Medulla oblongata (tissue), 1 donor: ENCODE measurements around the gene GPER1.

Experiments used
- DNase-seq: peaks from one replicate; pipeline ENCODE4 v3.0.0-alpha.2; 2015; ENCODE audit errors: extremely low spot score

Gene GPER1

DNA sequence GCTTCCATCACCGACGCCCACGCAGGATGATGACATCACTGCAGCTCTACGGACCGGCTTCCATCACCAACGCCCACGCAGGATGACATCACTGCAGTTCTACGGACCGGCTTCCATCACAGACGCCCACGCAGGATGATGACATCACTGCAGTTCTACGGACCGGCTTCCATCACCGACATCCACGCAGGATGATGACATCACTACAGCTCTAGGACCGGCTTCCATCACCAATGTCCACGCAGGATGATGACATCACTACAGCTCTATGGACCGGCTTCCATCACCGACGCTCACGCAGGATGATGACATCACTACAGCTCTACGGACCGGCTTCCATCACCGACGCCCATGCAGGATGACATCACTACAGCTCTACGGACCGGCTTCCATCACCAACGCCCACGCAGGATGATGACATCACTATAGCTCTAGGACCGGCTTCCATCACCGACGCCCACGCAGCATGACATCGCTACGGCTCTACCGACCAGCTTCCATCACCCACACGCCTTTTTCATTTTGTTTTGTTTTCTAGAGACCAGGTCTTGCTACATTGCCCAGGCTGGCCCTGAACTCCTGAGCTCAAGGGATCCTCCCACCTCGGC is 29.5 kb downstream of the GPER1 start:
- DNase-seq: no peak

- no peak for DNase-seq
Measured at GRCh38 chr7:1119201-1119600, 31.3 kb downstream of the GPER1 start.

GRCh38 chr7:1120791-1121190 is 32.9 kb downstream of the GPER1 start:
- DNase-seq: no peak

- no peak for DNase-seq
Measured at GRCh38 chr7:1121476-1121875, 33.6 kb downstream of the GPER1 start.

DNA sequence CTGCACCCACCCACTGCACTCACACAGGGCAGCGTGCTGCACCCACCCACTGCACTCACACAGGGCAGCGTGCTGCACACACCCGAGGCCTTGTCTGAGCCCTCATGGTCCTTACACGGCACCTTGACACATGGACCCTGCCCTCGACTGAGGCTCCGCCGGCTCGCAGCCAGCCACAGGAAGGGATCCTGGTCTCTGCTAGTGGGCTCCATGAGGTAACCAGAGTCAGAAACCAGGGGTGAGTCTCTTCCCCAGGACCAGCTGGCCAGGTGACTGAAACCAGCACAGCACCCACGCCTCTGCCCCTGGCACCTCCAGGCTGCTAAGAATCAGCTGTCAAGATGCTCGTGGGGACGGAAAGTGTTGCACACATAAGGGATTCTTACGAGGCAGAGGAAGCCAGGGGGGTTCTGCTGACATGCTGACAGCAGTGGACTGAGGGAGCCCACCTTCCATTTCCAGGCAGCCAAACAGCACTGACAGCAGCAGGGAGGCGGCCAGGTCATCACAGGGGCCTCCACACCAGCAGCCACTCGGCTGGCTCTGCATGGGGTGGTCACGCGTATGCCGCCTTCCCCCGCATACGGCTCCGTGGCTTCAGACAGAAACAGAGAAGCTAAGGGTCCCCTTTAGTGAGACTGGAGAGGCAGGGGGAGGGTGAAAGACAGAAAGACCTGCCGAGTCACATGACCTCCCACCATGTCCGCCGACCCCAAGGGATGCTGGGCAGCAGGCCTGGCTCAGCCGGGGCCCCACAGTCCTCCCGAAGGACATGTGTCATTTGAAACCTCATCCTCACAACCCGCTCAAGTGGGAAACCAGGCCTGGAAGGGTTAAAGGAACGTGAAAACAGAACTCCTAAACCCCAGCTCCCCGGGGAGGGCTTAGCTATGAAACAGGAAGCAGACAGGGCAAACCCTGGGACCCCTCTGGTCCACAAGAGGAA is 34.2 kb downstream of the GPER1 start:
- DNase-seq: no peak

- no peak for DNase-seq
Measured at GRCh38 chr7:1122832-1123501, 35.1 kb downstream of the GPER1 start.

DNA sequence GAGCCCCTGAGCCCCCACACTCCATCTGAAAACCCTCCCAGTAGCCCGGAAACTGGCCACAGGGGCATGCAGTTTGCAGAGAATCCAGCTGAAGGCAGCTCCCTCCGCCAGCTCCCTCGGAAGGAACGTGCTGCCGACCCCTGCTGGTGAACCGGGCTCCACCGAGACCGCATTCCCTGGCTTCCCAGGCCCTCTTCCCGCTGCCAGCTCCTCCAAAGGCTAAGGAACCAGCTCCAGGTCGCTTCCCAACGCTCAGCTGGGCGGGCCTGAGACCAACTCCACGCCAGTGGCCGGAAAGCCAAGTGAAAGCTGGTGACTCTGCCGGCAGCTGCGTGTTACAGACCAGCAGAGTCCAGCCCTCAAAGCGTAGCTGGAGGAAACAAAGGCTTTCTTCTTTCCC is 35.8 kb downstream of the GPER1 start:
- DNase-seq: peak; percentile 86

- DNase-seq: peak; percentile 47
Measured at GRCh38 chr7:1124164-1124563, 36.3 kb downstream of the GPER1 start.

DNA sequence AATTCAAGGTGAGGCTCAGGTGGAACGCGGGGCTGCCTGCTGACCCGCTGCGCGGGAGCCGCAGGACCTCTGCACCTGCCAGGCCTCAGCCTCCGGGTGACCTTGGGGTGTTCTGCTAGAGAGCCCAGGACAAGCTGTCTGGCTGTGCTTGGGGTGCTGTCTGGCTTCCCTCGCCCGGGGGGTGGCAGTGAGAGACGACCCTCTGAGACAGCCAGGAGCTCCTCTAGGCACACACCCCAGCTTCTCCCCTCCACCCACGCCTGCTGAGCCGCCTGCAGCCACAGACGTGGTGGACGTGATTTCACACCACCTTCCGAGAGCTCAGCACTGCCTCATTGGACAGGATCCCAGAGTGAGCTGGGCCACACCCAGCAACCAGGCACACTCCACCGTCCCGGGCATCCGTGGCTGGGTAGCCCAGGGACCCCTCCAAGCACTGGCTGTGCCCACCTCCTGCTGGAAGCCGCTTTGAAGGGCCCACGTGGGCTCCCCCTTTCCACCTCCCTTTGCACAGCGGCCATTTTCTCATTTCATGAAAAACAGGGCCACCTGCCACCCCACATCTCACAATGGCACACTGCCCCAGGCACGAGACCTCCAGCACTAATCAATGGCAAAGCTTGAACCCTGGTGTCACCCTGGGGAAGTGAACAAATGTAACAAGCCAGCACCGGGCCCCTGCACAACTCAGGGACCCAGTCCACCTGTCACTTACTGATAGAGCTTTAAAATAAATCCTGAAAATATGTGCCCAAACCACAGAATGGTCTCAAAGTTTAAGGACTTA is 37.1 kb downstream of the GPER1 start:
- no peak for DNase-seq

- DNase-seq: no peak
Measured at GRCh38 chr7:1125603-1125969, 37.7 kb downstream of the GPER1 start.

GRCh38 chr7:1127001-1127400 is 39.1 kb downstream of the GPER1 start:
- no peak for DNase-seq

- DNase-seq: no peak
Measured at GRCh38 chr7:1129431-1129830, 41.5 kb downstream of the GPER1 start.

- no peak for DNase-seq
Measured at GRCh38 chr7:1130021-1130990, 42.4 kb downstream of the GPER1 start.

DNA sequence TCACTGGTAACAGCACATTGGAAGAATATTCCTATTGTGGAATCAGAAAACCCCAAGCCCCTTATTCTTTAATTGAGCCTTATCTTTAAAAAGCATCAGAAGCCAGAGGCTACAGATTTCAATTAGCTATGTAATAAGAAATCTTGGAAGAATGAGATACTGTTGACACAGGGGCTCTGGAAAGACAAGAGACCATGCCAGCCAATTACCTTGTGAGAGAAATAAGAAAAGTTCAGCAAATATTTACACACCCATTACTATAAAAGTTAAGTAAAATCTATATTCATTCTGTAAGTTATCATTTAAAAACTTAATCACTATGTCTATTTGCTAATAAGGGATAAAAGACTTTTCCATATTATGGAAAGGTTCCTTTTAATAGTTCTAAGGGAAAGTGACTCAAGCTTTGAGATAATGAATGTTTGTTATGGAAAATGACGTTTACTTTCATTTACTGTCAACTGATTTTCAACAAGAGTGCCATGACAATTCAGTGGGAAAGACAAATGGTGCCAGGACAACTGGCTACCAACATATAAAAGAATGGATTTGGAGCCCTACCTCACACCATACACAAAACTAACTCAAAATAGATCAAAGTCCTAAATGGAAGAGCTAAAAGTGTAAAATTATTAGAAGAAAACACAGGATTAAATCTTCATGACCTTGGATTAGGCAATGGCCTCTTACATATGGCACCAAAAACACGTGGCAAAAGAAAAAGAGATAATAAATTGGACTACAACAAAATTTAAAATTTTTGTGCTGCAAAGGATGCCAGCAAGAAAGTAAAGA is 43.8 kb downstream of the GPER1 start:
- DNase-seq: no peak

DNA sequence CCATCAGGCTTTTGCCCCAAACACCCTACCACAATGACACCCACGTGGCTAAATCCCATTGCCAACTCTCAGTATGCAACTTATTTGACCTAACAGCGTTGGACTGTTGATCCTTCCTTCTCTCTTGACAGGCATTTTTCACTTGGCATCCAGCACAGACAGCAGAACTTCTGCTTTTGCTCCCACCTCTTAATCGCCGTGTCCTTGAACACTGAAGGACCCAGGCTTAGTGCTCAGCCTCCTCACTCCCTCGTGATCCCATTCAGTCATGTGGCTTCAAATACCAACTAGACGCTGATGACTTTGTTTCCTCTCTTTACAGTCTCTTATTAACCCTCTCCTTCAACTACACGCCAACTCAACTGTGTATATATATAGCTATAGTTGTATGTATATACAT is 47.0 kb downstream of the GPER1 start:
- no peak for DNase-seq

DNA sequence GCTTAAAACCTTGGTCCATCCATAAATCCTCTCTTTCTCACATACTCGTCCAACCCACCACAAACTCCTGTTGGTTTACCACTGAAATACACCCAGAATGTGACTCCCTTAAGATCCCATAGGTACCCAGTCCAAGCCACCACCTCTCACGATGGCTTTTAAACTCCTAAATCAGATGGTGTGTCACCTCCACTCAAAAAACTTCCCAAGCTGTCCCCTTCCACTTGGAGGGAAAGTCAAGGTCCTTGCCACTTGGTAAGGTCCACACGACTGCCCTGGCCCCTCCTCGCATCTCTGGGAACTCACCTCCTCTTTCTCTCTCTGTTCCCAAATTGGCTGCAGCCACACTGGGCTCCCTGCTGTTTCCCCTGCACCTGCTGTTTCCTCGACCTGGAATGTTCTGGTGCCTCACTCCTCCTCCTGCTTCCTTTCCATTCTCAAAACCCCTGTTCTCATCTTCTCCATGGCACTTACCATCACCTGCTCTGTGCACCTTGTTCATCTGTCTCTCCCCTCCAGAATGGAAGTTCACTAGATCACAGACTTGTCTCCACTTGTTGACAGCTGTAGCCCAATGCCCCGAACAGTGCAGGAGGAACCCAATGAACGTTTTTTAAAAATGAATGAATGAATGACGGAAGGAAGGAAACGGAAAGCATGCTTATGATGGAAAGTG is 49.1 kb downstream of the GPER1 start:
- no peak for DNase-seq

DNA sequence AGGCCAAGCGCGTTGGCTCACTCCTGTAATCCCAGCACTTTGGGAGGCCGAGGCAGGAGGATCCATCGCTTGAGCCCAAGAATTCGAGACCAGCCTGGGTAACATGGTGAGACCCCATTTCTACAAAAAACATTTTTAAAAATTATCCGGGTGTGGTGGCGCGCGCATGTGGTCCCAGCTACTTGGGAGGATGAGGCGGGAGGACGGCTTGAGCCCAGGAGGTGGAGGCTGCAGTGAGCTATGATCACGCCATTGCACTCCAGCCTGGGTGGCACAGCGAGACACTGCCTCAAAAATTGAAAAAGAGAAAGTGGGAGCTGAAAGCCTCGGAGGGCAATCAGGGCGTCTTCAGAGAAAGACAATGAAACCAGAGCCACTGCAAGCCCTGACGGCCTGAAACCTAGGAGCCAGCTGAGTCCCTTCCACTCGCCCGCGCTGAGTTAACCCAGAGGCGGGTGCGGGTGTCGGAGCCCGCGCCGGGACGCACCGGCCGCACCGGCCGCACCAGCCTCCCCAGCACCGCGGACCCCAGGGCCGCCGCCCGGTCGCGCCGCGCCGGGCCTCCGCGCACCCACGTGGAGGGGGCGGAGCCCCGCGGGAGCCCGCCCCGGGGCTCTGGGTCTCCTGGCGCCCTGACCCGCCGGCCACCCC is 49.7 kb downstream of the GPER1 start:
- DNase-seq: no peak

DNA sequence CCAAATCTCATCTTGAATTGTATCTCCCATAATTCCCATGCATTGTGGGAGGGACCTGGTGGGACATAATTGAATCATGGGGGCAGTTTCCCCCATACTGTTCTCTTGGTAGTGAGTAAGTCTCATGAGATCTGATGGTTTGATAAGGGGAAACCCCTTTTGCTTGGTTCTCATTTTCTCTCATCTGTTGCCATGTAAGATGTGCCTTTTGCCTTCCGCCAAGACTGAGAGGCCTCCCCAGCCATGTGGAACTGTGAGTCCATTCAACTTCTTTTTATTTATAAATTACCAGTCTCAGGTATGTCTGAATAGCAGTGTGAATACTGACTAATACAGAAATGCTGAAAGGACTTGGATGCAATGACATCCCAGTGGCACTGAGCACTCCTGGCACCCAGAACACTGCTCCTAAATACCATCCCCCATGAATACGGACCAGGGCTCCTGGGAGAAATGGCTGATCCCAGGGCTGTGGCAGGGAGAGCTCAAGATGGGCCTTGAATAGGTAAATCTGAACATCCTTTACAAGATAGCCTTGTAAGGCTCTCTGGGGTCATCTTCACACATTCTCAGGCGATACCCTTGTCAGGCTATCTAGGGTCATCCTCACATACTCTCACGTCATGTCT is 52.7 kb downstream of the GPER1 start:
- no peak for DNase-seq
